ENCODE results near the gene BLOC1S6.
"Not testable (repeated sequence)": the region's sequence is repeated elsewhere in the genome, so short reads cannot be mapped to it uniquely, and the experiment has no call there.

Gene BLOC1S6

DNA sequence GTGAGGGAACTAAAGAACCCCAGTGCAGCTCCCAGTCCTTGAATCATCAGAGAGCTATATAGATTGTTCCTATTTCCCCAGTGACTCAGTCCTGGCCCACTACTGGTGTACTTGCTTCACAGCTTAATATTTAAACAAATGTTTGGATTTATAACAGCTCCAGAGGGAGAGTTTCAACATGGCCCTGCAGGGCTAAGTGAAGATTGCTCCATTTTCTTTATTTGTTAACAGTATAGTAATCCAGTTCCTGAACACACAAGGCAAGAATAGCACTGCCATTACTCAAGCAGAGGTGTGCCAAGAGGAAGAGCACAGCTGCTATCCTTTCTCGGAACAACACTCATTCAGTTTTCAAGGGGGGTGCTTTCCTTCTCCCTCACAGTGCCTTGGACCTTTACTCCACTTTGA, 54.2 kb downstream of the BLOC1S6 start:
- no peak for DNase-seq (ENCODE audit: low read depth)

DNA sequence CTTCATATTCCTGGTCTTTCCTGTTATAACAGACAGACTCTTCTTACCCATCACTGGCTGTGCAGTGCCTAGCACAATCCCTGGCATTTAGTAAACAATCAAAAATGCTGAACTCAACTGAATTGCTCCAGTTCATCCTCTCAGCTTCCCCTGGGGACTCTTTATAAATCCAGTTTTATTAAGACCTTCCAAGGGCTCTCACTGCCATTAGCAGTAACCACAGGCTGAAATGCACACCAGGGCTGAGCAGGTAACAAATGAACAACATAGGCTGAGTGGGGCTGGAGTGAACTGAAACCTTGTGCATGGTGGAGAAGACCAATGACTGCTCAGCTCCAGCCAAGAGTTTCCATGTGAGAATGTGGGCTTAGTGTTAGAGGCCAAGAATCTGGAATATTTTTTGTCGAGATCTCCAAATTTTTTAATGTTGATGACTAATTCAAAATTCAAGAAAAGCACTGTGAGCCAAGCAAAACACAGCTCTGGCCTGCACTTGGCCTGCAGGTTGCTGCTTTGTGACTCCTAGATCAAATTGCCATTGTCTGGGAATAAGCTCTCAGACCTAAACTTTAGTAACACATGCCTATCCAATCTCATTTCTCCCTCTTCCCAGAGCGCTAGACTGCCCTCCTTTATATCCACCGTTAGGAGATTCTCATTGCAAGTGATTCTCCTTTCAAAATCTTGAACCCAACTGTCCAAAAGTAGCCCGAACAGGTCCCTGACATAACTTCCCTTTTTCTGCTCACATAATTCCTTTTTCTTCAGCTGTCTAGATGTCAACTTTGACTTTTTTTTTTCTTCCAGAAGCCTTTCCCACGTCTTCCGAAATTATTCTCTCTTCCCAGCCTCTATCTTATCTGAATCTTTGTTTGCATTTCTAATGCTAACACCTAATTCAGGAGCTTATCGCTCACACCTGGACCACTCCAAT, 55.1 kb downstream of the BLOC1S6 start:
- DNase-seq (ENCODE audit: low read depth): no peak

DNA sequence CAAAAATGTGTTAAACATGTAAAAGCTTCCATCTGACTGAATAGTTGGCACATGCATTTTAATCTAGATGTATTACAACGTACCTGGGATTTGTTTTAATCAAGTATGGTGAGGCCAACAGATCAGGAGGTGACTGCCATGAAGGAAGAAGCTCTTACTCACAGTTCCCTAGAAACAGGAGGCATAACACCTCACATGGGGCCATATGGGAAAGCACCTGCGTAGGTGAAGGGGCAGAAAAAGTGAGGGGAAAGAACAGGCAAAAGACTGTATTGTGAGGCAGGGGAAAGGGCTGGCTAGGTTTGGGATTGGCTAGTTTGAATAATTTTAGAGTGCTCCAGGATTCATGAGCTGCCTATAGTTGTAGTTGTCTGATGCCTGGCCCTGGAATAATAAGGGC, 57.3 kb downstream of the BLOC1S6 start:
- no peak for DNase-seq (ENCODE audit: low read depth)

DNA sequence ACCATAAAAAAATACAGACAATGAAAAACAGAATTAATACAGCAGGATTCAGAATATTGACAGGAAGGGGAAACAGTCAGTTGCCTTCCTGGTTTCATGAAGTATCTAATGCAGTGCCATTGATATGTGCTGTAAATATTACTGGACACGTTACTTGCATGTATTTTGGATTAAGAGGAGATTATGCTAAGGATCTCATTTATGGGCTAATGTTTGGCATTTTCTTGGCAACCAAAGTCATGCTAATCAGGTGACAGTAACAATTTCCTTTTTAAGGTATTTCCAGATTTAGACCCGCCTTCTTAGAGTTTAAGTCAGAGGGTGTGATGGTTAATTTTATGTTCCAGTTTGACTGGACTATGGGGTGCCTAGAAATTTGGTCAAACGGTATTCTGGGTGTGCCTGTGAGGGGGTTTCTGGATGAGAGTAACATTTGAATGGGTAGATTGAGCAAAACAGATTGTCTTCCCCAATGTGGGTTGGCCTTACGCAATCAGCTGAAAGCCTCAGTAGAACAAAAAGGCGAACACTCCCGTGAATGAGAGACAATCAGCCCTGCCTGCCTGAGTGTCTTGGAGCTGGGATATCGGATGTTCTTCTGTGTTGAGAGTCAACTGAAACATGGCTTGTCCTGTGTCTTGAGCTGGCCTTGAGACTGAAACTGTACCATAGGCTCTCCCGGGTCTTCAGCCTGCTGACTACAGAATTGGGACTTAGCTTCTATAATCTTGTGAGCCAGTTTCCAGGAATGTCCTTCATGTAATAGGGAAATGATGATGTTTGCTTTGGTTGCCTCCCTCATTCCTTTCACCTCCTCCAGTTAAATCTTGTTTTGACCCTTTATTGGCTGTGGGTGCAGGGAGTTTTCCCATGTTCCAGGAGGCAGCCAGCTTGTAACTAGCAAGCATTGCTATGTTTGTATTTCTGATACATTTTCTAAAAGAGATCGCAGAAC, 58.1 kb downstream of the BLOC1S6 start:
- DNase-seq (ENCODE audit: low read depth): no peak

GRCh38 chr15:45646220-45646619, 59.0 kb downstream of the BLOC1S6 start:
- DNase-seq (ENCODE audit: low read depth): no peak

DNA sequence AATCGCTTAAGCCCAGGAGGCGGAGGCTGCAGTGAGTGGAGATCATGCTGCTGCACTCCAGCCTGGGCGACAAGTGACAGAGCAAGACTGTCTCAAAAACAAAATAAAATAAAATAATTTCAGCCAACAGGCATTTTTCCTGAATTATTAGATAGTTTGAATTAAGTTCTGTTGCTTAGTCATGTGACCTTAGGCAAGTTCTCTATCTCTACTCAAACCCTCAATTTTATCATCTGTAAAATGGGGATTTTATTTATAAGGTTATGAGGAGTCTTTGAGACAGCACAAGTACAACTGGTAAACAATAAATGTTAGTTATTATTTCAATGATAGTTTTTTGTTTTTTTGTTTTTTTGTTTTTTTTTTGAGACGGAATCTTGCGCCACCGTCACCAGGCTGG, 60.6 kb downstream of the BLOC1S6 start:
- DNase-seq (ENCODE audit: low read depth): no peak

- no peak for DNase-seq (ENCODE audit: low read depth)
Observed at GRCh38 chr15:45648521-45649200, 61.5 kb downstream of the BLOC1S6 start.

DNA sequence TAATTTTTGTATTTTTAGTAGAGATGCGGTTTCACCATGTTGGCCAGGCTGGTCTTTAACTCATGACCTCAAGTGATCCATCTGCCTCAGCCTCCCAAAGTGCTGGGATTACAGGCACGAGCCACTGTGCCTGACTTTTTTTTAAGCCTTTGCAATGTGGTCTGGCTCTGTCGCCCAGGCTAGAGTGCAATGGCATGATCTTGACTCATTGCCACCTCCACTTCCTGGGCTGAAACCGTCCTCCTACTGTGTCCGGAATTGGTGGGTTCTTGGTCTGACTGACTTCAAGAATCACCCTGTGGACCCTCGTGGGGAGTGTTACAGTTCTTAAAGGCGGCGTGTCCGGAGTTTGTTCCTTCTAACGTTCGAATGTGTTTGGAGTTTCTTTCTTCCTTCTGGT, 62.8 kb downstream of the BLOC1S6 start:
- DNase-seq (ENCODE audit: low read depth): not testable (repeated sequence)

DNA sequence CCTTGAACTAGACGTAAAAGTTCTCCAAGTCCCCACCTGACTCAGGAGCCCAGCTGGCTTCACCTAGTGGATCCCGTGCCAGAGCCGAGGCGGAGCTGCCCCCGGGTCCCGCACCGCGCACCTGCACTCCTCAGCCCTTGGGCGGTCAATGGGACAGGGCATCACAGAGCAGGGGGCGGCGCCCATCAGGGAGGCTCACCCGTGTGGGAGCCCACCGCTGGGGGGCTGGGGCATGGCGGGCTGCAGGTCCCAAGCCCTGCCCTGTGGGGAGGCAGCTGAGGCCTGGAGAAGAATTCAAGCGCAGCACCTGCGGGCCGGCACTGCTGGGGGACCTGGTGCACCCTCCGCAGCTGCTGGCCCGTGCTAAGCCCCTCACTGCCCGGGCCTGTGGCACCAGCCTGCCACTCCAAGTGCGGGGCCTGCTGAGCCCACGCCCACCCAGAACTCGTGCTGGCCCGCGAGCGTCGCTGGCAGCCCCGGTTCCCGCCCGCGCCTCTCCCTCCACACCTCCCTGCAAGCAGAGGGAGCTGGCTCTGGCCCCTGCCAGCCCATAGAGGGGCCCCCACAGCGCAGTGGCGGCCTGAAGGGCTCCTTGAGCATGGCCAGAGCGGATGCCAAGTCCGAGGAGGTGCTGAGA, 63.8 kb downstream of the BLOC1S6 start:
- DNase-seq (ENCODE audit: low read depth): no peak

GRCh38 chr15:45653702-45654424, 66.7 kb downstream of the BLOC1S6 start:
- DNase-seq (ENCODE audit: low read depth): no peak

DNA sequence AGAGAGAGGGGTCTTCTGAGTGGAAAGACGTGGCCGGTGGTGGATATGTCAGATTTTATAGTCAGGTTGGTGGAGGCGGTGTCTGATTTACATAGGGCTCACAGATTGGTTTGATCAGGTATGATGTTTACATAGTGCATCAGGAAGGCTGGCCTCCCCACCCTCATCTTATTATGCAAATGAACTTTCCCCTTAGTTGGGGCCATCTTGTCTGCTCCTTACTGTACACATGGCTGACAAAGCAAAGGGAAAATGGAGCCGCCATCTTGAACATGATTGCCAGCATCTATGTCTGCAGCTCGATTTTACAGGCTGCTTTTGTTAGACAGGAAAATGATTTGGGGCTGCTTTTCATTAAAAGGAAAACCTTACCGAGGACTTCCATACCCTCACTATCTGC, 67.6 kb downstream of the BLOC1S6 start:
- no peak for DNase-seq (ENCODE audit: low read depth)

DNA sequence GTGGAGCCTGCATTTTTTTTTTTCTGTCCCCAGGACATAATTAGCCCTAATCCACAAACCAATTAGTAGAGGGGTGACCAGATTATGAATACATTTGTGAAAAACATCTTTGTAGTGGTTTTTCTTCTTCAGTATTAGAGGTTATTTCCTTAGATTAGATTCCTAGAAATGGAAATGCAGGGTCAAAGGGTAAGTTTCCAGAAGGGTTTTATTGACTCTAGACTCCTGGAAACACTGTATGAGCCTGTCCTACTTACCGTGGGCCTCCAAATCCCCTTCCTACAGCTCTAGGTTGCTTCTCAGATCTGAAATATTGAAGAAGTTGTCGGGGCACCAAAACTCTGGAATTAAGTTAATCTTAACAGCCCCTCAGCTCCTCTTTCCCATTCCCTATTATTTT, 70.1 kb downstream of the BLOC1S6 start:
- DNase-seq (ENCODE audit: low read depth): no peak

DNA sequence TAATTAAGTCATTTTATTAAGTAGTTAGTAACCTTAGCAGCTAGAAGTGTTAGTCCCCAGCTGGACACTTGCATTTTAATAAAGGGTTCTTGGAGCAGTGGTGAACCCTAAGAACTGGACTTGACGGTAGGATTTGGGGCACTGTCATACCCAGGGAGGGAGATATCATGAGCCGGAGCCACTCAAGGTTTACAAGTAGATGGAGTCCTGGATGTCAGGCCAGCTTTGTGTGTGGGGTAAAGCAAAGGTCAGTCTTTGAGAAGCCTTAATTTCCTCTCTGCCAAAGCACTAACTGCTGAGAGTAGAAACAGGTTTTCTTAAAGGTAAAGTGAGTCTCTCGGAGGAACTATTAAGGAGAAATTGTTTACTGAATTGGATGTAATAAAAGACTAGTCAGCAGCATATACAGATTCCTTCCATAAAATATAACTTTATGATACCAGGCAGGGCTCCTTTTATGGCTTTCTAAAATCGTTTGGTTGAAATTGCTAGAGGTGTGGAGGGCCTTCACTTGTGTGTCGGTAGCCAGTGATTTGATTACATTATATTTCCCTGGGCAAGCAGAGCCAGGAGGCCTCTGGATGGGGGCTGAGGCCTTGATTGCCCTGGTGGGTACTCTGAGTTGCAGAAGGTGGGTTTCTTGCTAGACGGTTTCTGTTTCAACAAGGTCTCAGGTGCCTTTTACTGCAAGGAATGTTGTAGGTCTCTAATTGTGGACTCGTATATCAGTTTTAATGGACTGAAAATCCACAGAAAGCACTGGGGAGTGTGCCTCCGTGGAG, 70.8 kb downstream of the BLOC1S6 start:
- DNase-seq (ENCODE audit: low read depth): no peak
